Fibroblast of skin of right quadriceps (primary cell): ENCODE data around the gene RPS6KA4.

Source experiments
- DNase-seq: peaks from one replicate; pipeline ENCODE4 v3.0.0-alpha.2; 2013

RPS6KA4 gene

GRCh38 chr11:64369440-64370421 lies 10.8 kb downstream of the RPS6KA4 start:
- no peak for DNase-seq

GRCh38 chr11:64371201-64371600 lies 12.2 kb downstream of the RPS6KA4 start:
- DNase-seq = no peak

- DNase-seq = no peak
Observed at GRCh38 chr11:64372021-64372420, 13.1 kb downstream of the RPS6KA4 start.

GRCh38 chr11:64372802-64373597 lies 14.0 kb downstream of the RPS6KA4 start:
- peak; percentile 18 for DNase-seq

- DNase-seq = no peak
Observed at GRCh38 chr11:64373598-64373974, 14.6 kb downstream of the RPS6KA4 start.

- no peak for DNase-seq
Observed at GRCh38 chr11:64376071-64376470, 17.1 kb downstream of the RPS6KA4 start.

GRCh38 chr11:64378335-64378880 lies 19.4 kb downstream of the RPS6KA4 start:
- no peak for DNase-seq

GRCh38 chr11:64379160-64379559 lies 20.2 kb downstream of the RPS6KA4 start:
- no peak for DNase-seq

- DNase-seq = no peak
Observed at GRCh38 chr11:64379817-64380709, 21.1 kb downstream of the RPS6KA4 start.

GRCh38 chr11:64381350-64381749 lies 22.4 kb downstream of the RPS6KA4 start:
- DNase-seq = no peak

GRCh38 chr11:64382047-64382446 lies 23.1 kb downstream of the RPS6KA4 start:
- no peak for DNase-seq

- no peak for DNase-seq
Observed at GRCh38 chr11:64382586-64382985, 23.6 kb downstream of the RPS6KA4 start.

- DNase-seq = no peak
Observed at GRCh38 chr11:64383580-64383979, 24.6 kb downstream of the RPS6KA4 start.

GRCh38 chr11:64384028-64384737 lies 25.2 kb downstream of the RPS6KA4 start:
- DNase-seq = no peak

- no peak for DNase-seq
Observed at GRCh38 chr11:64384981-64385944, 26.3 kb downstream of the RPS6KA4 start.

GRCh38 chr11:64385945-64386704 lies 27.2 kb downstream of the RPS6KA4 start:
- peak; percentile 55 for DNase-seq

- DNase-seq = no peak
Observed at GRCh38 chr11:64387916-64388315, 29.0 kb downstream of the RPS6KA4 start.

GRCh38 chr11:64388894-64389293 lies 29.9 kb downstream of the RPS6KA4 start:
- DNase-seq = no peak

- DNase-seq = no peak
Observed at GRCh38 chr11:64389851-64390250, 30.9 kb downstream of the RPS6KA4 start.

GRCh38 chr11:64390558-64390957 lies 31.6 kb downstream of the RPS6KA4 start:
- no peak for DNase-seq
